ENCODE measurements around the gene INPP5A.

The INPP5A gene

GRCh38 chr10:132722394-132723329, 185.1 kb downstream of the INPP5A start:
- DNase-seq (ENCODE audit: low read depth) = no peak

- no peak for DNase-seq (ENCODE audit: low read depth)
These were observed 185.9 kb downstream of the INPP5A start for GRCh38 chr10:132723330-132723970.

GRCh38 chr10:132724446-132724845, 186.9 kb downstream of the INPP5A start:
- DNase-seq (ENCODE audit: low read depth) = peak; percentile 53

DNA sequence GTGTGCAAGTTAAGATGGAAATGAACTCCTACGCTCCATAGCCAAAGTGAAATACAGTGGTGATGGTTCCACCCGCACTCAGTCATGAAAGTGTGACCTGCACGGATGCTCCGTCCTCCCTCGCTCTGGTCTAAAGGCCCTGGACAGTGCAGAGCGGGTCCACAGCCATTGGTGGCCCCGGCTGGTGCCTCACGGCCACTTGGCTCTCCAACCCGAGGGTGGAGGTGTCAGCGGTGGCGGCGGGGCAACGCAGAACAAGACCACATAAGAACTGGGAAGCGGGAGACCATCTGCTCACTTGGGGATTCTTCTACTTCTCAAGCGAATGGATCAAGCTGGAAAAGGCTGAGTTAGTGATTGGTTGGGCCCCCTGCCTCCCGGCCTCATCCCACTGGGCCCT, 187.6 kb downstream of the INPP5A start:
- DNase-seq (ENCODE audit: low read depth) = no peak

DNA sequence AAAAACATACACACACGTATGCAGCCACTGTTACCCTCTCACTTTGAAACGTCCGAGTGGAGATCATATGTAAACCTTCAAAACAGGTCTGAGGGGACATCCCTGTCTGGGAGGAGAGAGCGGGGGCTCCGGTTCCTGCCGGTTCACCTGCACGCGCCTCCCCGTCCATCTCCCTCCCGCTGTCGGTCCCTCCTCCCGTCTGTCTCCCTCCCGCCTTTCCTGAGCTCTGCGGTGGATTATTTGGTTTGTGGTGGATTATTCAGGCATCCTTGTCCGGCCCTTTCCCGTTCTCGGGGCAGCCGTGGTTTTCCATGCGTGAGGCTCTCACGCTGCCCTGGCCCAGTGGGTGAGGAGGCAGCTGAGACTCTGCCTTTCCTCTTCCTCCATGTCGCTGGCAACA, 188.6 kb downstream of the INPP5A start:
- no peak for DNase-seq (ENCODE audit: low read depth)

DNA sequence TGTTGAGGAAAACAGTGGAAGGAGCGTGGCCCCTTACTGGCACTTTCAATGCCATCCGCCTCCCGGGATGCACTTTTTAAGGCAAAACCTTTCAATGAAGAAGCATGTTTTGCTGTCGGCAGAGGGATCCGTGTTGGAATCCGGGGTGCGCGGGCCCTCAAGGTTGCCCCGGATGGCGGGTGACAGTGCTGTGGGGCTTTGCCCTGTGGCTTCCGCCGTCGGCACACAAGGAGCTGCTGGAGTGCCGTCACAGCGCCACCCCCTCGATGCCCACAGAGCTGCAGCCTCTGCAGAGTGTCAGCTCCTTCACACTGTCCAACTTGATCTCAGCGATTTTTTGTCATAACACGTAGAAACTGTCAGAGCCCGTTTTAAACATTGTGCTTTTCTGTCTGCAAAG, 189.4 kb downstream of the INPP5A start:
- DNase-seq (ENCODE audit: low read depth) = no peak

GRCh38 chr10:132727411-132727810, 189.8 kb downstream of the INPP5A start:
- DNase-seq (ENCODE audit: low read depth) = no peak

DNA sequence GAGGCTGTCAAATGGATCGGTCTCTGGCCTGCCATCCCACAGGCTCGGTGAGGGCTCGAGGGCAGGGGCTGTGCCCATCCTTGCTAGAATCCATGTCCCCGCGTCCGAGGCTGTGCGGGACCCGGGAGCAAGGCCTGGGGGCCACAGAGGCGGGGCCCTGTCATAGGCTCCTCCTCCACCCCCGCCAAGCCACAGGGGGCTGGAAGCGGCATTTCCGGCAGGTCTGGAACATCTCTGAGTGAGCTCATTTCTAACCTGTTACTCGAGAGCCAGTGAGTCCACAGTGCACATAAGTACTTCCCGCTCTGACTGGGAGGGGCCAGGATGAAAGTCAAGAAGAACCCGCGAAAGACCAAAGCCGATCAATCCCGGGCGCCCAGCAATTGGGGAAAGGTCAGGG, 190.7 kb downstream of the INPP5A start:
- DNase-seq (ENCODE audit: low read depth) = no peak

DNA sequence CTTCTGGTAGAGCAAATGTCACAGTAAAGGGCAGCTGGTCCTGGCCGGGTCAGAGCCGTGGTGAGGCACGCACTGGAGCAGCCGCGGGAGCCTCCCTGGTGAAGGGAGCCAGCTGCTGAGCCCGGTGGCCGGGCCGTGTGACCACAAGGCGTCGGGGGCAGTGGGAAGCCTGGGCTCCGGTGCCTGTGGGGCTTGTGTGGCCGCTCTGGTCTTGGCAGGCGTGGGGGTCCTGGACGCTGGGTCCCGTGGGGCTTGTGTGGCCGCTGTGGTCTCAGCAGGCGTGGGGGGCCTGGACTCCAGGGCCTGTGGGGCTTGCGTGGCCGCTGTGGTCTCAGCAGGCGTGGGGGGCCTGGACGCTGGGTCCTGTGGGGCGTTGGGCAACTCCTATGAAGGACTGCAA, 191.2 kb downstream of the INPP5A start:
- DNase-seq (ENCODE audit: low read depth) = no peak

- no peak for DNase-seq (ENCODE audit: low read depth)
These were observed 192.4 kb downstream of the INPP5A start for GRCh38 chr10:132729810-132730572.

GRCh38 chr10:132730573-132730953, 193.0 kb downstream of the INPP5A start:
- DNase-seq (ENCODE audit: low read depth) = no peak

- no peak for DNase-seq (ENCODE audit: low read depth)
These were observed 194.9 kb downstream of the INPP5A start for GRCh38 chr10:132732518-132732917.

DNA sequence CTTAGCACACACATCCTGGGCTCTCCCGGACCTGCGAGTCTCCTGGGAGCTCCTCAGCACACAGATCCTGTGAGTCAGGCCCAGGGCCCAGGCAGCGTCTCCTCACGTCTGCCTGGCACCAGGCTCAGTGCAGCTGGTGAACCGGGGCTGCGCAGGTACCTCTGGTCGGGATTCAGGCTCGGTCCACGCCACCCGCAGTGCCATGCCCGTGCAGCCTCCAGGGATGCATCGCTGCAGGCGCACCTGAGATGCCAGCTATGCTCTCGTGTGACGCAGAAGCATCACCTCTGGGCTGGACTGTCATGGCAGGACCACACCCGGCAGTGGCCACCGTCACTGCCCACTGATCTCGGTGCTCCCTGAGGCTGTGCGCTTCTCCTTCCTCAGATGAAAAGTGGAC, 196.3 kb downstream of the INPP5A start:
- DNase-seq (ENCODE audit: low read depth) = no peak

- DNase-seq (ENCODE audit: low read depth) = no peak
These were observed 197.8 kb downstream of the INPP5A start for GRCh38 chr10:132735341-132735775.

DNA sequence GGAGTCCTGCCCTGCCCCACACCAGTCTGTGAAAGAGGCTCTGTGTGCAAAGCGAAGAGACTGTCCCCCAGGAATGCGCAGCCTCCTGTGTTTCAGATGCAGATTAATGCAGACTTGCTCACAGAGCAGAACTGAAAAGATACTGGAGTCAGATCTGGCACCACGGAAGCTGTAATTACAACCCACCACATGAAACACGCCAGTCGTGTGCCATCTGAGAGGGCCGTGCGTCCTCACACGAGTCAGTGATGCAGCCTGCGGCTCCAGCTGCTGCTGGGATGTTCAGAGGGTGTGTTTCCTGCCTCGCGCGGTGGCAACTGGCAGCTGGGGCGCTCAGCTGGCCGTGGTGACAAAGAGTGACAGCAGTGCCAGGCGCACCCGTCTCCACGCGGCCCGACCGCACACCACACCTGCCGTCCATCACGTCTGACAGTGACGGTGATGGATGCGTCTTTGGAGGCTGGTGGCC, 198.4 kb downstream of the INPP5A start:
- no peak for DNase-seq (ENCODE audit: low read depth)

DNA sequence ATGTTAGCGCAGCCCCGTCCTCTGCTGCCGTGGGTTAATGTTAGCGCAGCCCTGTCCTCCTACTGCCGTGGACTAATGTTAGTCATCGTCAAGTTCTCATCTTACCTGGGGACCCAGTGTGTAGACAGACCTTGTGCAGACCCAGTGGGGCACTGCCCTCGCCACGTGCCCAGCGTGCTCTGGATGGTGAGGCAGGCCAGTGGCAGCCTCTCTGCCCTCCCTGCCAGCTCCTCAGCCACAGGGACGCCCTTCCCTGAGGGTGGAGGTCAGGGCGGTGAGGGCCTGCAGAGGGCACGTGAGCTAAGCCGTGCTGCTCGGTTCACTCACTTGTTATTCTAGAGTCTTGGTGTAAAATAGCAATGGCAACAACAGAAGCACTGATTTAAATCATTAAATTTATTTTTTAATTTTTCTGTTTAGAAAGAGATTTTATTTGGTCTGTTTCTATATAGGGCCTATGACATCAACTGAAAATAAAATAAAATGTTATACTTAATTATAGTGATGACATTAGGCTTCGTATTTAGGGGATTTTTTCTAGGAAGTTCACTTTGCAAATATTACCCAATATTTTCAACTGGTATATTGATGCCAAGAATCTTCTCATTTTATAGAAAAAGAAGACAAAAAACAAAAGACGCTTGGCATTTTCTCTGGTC, 199.9 kb downstream of the INPP5A start:
- DNase-seq (ENCODE audit: low read depth) = no peak

DNA sequence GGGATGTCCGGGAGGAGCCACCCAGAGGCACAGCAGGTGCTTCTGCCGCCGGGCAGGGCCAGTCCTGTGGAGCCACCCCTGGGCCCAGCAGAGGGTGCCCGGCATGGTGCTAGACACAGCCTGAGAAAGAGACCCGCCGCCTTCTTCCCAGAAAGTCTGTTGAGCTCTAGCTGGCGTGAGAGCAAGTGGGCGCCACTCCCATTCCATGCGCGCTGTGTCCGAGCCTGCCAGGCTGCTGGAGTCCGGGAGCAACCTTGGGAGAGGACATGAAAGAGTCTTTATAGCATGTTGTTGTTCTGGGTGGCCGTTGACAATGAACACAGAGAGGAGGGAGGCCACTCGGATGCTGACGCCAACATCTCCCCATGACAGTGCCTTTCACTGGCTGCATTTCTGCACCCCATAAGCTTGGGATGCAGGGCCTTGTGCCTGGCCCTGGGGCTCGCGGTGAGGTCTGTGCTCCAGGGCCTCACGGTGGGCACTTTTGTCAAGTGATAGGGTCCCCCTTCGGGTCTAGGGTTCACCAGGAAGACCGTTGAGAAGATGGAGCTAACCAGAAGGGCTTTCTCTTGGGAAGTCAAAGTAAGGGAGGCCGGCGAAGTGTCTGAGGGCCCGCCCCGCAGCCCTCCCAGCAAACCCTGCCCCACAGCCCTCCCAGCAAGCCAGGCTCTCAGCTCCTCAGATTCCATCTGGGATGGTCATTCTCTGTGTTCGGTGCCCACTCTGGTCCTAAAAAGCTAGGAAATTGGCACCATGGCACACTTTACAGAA, 201.1 kb downstream of the INPP5A start:
- DNase-seq (ENCODE audit: low read depth) = no peak

- no peak for DNase-seq (ENCODE audit: low read depth)
These were observed 201.6 kb downstream of the INPP5A start for GRCh38 chr10:132739225-132739613.

GRCh38 chr10:132740588-132740987, 203.0 kb downstream of the INPP5A start:
- DNase-seq (ENCODE audit: low read depth) = no peak

- no peak for DNase-seq (ENCODE audit: low read depth)
These were observed 204.7 kb downstream of the INPP5A start for GRCh38 chr10:132742167-132742836.

- DNase-seq (ENCODE audit: low read depth) = no peak
These were observed 205.2 kb downstream of the INPP5A start for GRCh38 chr10:132742837-132743194.
